Measurements from ENCODE around the gene KRT8.

DNA sequence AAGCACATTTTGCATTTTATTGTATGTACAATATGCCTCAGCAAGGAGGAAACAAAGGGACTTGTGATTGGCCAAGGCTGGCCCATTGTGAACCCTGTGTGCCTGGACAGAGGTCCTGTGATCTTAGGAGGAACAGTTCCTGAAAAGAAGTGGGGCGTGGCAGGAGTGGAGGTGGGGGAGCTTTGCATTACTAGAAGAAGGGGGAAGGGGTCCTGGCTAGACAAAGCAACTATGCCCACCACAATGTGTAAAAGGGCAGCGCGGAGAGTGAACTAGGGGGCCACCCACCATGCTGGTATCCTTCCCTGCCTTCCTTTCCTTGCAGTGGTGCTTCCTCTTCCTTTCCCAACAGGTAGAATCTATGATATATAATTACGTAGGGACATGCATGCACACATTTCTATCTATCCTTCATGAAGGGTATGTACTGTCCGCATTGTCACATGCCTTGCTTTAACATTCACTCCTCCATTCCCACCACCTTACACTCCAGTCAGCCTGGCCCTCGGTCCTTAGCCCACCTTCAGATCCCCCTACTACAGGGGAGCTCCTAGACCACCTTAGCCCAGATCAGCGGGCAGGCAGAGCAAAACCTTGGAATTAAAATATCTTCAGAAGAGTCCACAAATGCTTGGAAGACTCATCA lies 12.5 kb downstream of the KRT8 start:
- TF ChIP-seq POLR2AphosphoS5 (IDR thresholded peaks at IDR 0.05; ENCODE audit: borderline replicate concordance, low read depth, low read length) (no peak), EZH2 (IDR thresholded peaks at IDR 0.05) (no peak), FOXP2 (optimal IDR thresholded peaks at IDR 0.05; ENCODE audit: control extremely low read depth, extremely low read length, insufficient read depth) (no peak)

Measured in SK-N-MC (cell line).